ENCODE results near the gene SLC2A6.

Gene SLC2A6

DNA sequence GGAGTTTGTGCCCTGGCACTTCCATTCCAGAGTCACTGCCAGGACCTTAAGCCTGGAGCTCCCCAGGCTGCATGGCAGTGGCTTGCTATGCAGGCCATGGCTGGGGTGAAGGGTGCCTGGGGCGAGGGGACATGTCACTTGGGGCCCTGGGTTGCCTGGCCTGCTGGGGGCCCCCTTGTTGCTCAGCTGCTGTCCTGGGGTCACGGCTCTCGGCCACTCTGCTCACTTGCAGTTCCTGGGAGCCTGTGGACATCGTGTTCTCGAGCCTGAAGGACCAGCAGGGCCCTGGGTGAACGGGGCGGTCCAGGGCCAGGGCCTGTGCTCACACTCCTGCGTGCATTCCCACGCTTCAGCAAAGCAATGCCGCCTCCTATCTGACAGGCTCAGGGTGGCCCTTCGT is 14.5 kb upstream of the SLC2A6 start:
- in situ Hi-C loops (cut with MboI; ENCODE audit: low sequenced_read_pairs, unreplicated experiment), result loop anchor here (25.0 kb wide), 1 partner anchor 306 kb away; no protein-coding TSS in a partner anchor
- TF ChIP-seq, protein P1, sequence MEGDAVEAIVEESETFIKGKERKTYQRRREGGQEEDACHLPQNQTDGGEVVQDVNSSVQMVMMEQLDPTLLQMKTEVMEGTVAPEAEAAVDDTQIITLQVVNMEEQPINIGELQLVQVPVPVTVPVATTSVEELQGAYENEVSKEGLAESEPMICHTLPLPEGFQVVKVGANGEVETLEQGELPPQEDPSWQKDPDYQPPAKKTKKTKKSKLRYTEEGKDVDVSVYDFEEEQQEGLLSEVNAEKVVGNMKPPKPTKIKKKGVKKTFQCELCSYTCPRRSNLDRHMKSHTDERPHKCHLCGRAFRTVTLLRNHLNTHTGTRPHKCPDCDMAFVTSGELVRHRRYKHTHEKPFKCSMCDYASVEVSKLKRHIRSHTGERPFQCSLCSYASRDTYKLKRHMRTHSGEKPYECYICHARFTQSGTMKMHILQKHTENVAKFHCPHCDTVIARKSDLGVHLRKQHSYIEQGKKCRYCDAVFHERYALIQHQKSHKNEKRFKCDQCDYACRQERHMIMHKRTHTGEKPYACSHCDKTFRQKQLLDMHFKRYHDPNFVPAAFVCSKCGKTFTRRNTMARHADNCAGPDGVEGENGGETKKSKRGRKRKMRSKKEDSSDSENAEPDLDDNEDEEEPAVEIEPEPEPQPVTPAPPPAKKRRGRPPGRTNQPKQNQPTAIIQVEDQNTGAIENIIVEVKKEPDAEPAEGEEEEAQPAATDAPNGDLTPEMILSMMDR (IDR thresholded peaks at IDR 0.05; ENCODE audit: borderline replicate concordance, control extremely low read depth, extremely low read depth, insufficient read depth, missing control alignments), result no peak
- no peak for DNase-seq (ENCODE audit: low spot score)

DNA sequence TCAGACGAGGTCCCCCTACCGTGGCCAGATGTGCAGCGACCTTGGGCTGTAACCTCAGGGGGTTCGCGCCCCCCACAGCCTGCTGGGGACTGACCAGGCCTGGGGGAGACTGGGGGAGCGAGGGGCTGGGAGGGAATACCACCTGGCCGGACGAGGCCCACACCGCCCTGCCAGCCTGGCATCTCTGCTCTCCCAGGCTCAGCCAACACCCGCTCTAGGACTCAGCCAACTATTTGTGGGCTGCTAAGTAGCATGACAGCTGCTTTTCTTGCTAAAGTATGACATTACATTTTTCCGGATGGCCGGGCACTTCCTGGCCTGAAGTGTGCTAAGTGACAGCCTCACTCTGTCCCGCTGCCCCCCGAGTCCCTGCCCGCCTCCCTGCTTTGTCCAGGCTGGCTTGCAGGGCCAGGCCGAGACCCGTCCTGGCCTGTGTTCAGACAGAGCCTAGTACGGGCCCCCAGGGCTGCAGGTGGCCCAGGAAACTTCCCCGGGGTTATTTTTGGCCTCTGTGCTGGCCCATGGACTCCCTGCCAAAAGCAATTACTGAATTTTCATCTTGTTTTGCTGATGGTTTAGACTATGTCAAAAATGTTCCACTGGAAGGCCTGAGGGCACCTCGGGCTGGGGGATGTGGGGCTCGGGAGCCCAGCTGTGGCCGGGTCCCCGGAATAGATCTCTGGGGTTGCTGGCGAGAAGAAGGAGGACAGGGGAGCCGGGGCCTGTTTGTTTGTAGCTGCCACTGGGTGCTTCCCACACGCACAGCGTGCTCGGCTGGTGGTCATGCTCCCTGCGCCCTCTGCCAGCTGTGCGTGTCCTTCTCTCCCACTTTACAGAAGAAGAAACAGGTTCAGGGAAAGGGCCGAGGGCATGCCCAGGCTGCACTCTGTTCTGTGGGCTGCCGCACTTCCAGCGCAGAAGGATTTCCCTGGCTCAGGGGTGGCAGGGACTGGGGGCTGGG is 13.4 kb upstream of the SLC2A6 start:
- in situ Hi-C loops (cut with MboI; ENCODE audit: low sequenced_read_pairs, unreplicated experiment), result loop anchor here (25.0 kb wide), 1 partner anchor 305 kb away; no protein-coding TSS in a partner anchor
- TF ChIP-seq, protein P1 (IDR thresholded peaks at IDR 0.05; ENCODE audit: borderline replicate concordance, control extremely low read depth, extremely low read depth, insufficient read depth, missing control alignments), result no peak
- DNase-seq (ENCODE audit: low spot score), result no peak

DNA sequence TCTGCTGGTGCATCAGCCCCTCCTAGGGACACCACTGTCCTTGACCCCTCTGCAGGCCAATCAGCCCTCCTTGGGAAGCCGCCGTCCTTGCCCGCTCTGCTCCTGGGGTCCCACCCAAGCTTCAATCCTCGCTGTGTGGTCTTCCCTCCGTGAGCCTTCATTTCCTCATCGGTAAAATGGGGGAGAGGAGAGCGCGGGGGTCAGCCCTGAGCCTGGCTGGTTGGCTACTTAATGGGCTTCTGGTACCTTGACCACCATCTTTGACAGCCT is 12.7 kb upstream of the SLC2A6 start:
- TF ChIP-seq, protein P1 (IDR thresholded peaks at IDR 0.05; ENCODE audit: borderline replicate concordance, control extremely low read depth, extremely low read depth, insufficient read depth, missing control alignments), result no peak
- no peak for DNase-seq (ENCODE audit: low spot score)
- in situ Hi-C loops (cut with MboI; ENCODE audit: low sequenced_read_pairs, unreplicated experiment), result loop anchor here (25.0 kb wide), 1 partner anchor 304 kb away; no protein-coding TSS in a partner anchor

DNA sequence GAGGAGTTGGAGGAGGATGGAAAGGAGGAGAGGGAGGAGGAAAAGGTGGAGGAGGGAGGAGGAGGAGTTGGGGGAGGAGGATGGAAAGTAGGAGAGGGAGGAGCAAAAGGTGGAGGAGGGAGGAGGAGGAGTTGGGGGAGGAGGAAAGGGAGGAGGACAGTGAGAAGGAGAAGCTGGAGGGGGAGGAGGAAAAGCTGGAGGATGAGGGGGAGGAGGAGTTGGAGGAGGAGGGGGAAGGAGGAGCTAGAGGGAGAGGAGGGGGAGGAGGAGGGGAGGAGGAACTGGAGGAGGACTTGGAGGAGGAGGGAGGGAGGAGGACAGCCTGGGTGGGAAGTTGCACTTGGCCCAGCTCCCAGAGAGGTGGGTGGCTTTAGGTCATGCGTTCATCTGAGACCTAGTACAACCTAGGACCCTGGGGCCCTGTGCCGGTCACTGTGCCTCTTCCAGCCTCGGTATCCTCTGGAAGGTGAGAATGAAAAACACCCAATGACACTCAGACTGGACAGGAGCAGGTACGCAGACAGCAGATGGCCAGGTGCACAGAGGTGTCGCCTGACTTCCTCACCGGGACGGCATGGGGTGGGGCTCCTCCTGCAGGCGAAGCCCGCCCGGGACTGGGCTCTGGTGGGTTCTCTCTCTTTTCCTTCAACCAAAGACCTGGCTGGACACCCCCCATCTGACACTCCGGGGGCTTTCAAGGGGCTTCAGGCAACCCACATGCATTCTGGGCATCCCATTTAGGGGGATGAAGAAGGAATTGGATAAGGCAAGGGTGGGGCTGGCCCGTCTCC is 12.2 kb upstream of the SLC2A6 start:
- in situ Hi-C loops (cut with MboI; ENCODE audit: low sequenced_read_pairs, unreplicated experiment), result loop anchor here (25.0 kb wide), 1 partner anchor 304 kb away; no protein-coding TSS in a partner anchor
- TF ChIP-seq, protein P1 (IDR thresholded peaks at IDR 0.05; ENCODE audit: borderline replicate concordance, control extremely low read depth, extremely low read depth, insufficient read depth, missing control alignments), result no peak
- DNase-seq (ENCODE audit: low spot score), result no peak

DNA sequence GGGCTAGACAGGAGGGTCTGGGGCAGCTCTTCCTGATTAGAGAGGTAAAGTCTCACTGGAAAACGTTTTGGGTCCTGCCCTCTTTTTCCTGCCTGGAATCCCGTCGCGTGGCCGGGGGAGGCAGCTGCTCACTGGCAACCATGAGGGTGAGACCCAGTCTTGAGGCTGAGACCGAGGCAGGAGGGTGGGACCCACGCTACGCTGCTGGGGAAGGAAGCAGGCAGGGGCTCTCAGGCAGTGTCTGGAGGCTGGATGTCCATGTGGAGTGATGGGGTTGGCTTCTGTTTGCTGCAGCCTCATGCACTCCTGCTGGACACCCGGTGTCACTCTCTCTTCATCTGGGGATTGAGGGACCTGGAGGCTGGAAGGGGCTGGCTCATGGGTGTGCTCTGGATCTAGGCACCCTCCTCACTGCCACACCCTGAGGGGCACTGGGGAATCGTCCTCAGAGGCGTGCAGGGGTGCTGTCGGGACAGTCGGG is 11.3 kb upstream of the SLC2A6 start:
- in situ Hi-C loops (cut with MboI; ENCODE audit: low sequenced_read_pairs, unreplicated experiment), result loop anchor here (25.0 kb wide), 1 partner anchor 303 kb away; no protein-coding TSS in a partner anchor
- TF ChIP-seq, protein P1 (IDR thresholded peaks at IDR 0.05; ENCODE audit: borderline replicate concordance, control extremely low read depth, extremely low read depth, insufficient read depth, missing control alignments), result no peak
- DNase-seq (ENCODE audit: low spot score), result no peak

All from GM13976 (cell line).